H1 (cell line): ENCODE results near the gene CDH6. TPM values are rescaled to one million over a fixed set of nuclear protein-coding genes. Genes with fewer than 3 reads are reported as not detected.

ENCODE experiments used
- CTCF ChIA-PET: fragments of 300-600 bp; sonication (Branson Sonifier 250); formaldehyde crosslinking; loops from one replicate; lab custom pipeline; 2021; ENCODE audit not compliant: partially characterized antibody; lab: Charles Lee
- POLR2A ChIA-PET: fragments of 300-600 bp; sonication (Branson Sonifier 250); formaldehyde crosslinking; loops from one replicate; lab custom pipeline; 2021; ENCODE audit warnings: inconsistent platforms; ENCODE audit not compliant: partially characterized antibody; lab: Charles Lee
- DNase-seq, 2 experiments: peaks; one replicate each; pipeline versions ENCODE4 v3.0.0 to v3.0.0-alpha.2; 2010 to 2022; ENCODE audit warnings: low spot score in 2 of 2, low read depth in 1 of 2, mixed read lengths in 1 of 2
- FAIRE-seq: peaks from 2 replicates; lab custom pipeline; 2011; peaks lifted over from hg19 to GRCh38; lab: Jason Lieb, UNC
- H2AFZ ChIP-seq: 2 replicates; pipeline ENCODE4 v1.8.1; 2012; ENCODE audit warnings: low read length, inconsistent platforms
- H2AK5ac ChIP-seq: 2 replicates; pipeline ENCODE4 v1.6.1; 2013; ENCODE audit warnings: low read depth, low read length
- H2BK120ac ChIP-seq: replicated peaks from 2 replicates; pipeline ENCODE3; 2013; ENCODE audit warnings: low read depth, low read length, inconsistent platforms
- H2BK12ac ChIP-seq: 2 replicates; pipeline ENCODE4 v1.6.1; 2013; ENCODE audit warnings: low read depth, low read length
- H2BK15ac ChIP-seq: 2 replicates; pipeline ENCODE4 v1.6.1; 2013; ENCODE audit warnings: low read length
- H2BK20ac ChIP-seq: 2 replicates; pipeline ENCODE4 v1.6.1; 2013; ENCODE audit warnings: low read length
- H2BK5ac ChIP-seq: 2 replicates; pipeline ENCODE4 v1.6.1; 2013; ENCODE audit warnings: low read depth, low read length
- H3K14ac ChIP-seq: 2 replicates; pipeline ENCODE4 v1.6.1; 2013; ENCODE audit warnings: inconsistent platforms; ENCODE audit not compliant: insufficient read length
- H3K18ac ChIP-seq: 2 replicates; pipeline ENCODE4 v1.6.1; 2013; ENCODE audit warnings: low read length; ENCODE audit errors: extremely low read depth
- H3K23ac ChIP-seq: 2 replicates; pipeline ENCODE4 v1.6.1; 2013; ENCODE audit warnings: inconsistent platforms; ENCODE audit not compliant: insufficient read length
- H3K23me2 ChIP-seq: 2 replicates; pipeline ENCODE4 v1.6.1; 2013; ENCODE audit warnings: low read depth, low read length
- H3K27ac ChIP-seq: 2 replicates; pipeline ENCODE4 v1.6.1; 2011; ENCODE audit warnings: low read depth, low read length, inconsistent platforms
- H3K27me3 ChIP-seq, 4 experiments: replicated peaks in 1 of 4; 1 replicate in 1 of 4; 2 replicates in 3 of 4; pipeline versions ENCODE4 v1.6.1 to v1.8.1; 2011 to 2013; ENCODE audit warnings: low read length in 3 of 4, mild to moderate bottlenecking in 3 of 4, inconsistent platforms in 2 of 4, mixed read lengths in 2 of 4, moderate library complexity in 1 of 4; ENCODE audit not compliant: control insufficient read depth in 3 of 4, insufficient read depth in 3 of 4; ENCODE audit errors: extremely low read depth in 1 of 4
- H3K36me3 ChIP-seq, 4 experiments: 2 replicates each; pipeline versions ENCODE4 v1.6.1 to v1.8.1; 2011 to 2013; ENCODE audit warnings: mild to moderate bottlenecking in 4 of 4, low read length in 3 of 4, moderate library complexity in 2 of 4, control low read depth in 1 of 4, inconsistent platforms in 1 of 4; ENCODE audit not compliant: insufficient read depth in 4 of 4, control insufficient read depth in 2 of 4
- H3K4ac ChIP-seq: replicated peaks from 2 replicates; pipeline ENCODE3; 2013; ENCODE audit warnings: low read length, low read depth, mixed read lengths, inconsistent platforms; ENCODE audit not compliant: insufficient read length
- H3K4me1 ChIP-seq, 4 experiments: replicated peaks in 1 of 4; 1 replicate in 1 of 4; 2 replicates in 3 of 4; pipeline versions ENCODE4 v1.6.1 to v1.8.1; 2011 to 2013; ENCODE audit warnings: low read length in 3 of 4, inconsistent platforms in 2 of 4, mixed read lengths in 1 of 4; ENCODE audit not compliant: insufficient read depth in 4 of 4, control insufficient read depth in 3 of 4
- H3K4me2 ChIP-seq, 2 experiments: 2 replicates each; pipeline versions ENCODE4 v1.6.1 to v1.8.1; 2011 to 2013; ENCODE audit warnings: low read depth in 2 of 2, low read length in 2 of 2, control low read depth in 1 of 2, inconsistent platforms in 1 of 2, mild to moderate bottlenecking in 1 of 2; ENCODE audit not compliant: insufficient read depth in 1 of 2
- H3K4me3 ChIP-seq, 4 experiments: fragments of 200-600, 300-600 bp in 1 of 4; sonication (generic), shearing (Covaris generic), sonication (Bioruptor Twin) in 1 of 4; 2 replicates each; pipeline versions ENCODE4 v1.5.1 to v1.8.1; 2011 to 2016; ENCODE audit warnings: low read length in 4 of 4, low read depth in 3 of 4, control low read depth in 2 of 4, inconsistent platforms in 2 of 4, mild to moderate bottlenecking in 2 of 4, mixed read lengths in 1 of 4, moderate library complexity in 1 of 4; ENCODE audit not compliant: insufficient read depth in 2 of 4; ENCODE audit errors: extremely low read depth in 1 of 4
- H3K56ac ChIP-seq: replicated peaks from 2 replicates; pipeline ENCODE3; 2013; ENCODE audit warnings: low read depth, mild to moderate bottlenecking, mixed read lengths, low read length, inconsistent platforms; ENCODE audit not compliant: insufficient read length
- H3K79me1 ChIP-seq: 2 replicates; pipeline ENCODE4 v1.6.1; 2013; ENCODE audit warnings: low read depth, low read length, control low read depth
- H3K79me2 ChIP-seq, 2 experiments: 2 replicates each; pipeline versions ENCODE4 v1.6.1 to v1.8.1; 2012 to 2013; ENCODE audit warnings: low read length in 2 of 2, mild to moderate bottlenecking in 2 of 2, inconsistent platforms in 1 of 2; ENCODE audit not compliant: insufficient read depth in 2 of 2, control insufficient read depth in 1 of 2
- H3K9ac ChIP-seq, 4 experiments: replicated peaks in 1 of 4; 1 replicate in 1 of 4; 2 replicates in 3 of 4; pipeline versions ENCODE4 v1.6.1 to v1.8.1; 2011 to 2013; ENCODE audit warnings: low read depth in 3 of 4, low read length in 3 of 4, control low read depth in 2 of 4, mild to moderate bottlenecking in 2 of 4, moderate library complexity in 2 of 4, inconsistent platforms in 1 of 4; ENCODE audit errors: extremely low read depth in 1 of 4
- H3K9me3 ChIP-seq, 2 experiments: 2 replicates each; pipeline versions ENCODE4 v1.6.1 to v1.8.1; 2012 to 2013; ENCODE audit warnings: mild to moderate bottlenecking in 2 of 2, moderate library complexity in 2 of 2, control low read depth in 1 of 2, inconsistent platforms in 1 of 2, low read depth in 1 of 2, low read length in 1 of 2, mixed read lengths in 1 of 2; ENCODE audit not compliant: insufficient read depth in 2 of 2
- H4K20me1 ChIP-seq, 2 experiments: replicated peaks in 1 of 2; 2 replicates each; pipeline versions ENCODE3 to v1.8.1; 2011 to 2013; ENCODE audit warnings: inconsistent platforms in 2 of 2, low read length in 2 of 2, mild to moderate bottlenecking in 1 of 2; ENCODE audit not compliant: insufficient read depth in 2 of 2, control insufficient read depth in 1 of 2
- H4K5ac ChIP-seq: 2 replicates; pipeline ENCODE4 v1.6.1; 2013; ENCODE audit warnings: low read length, low read depth, mixed read lengths, inconsistent platforms; ENCODE audit not compliant: insufficient read length
- H4K8ac ChIP-seq: 2 replicates; pipeline ENCODE4 v1.8.0; 2013; ENCODE audit warnings: mild to moderate bottlenecking, moderate library complexity, low read length, inconsistent platforms; ENCODE audit not compliant: insufficient read depth; ENCODE audit errors: extremely low read depth
- H4K91ac ChIP-seq: replicated peaks from 2 replicates; pipeline ENCODE3; 2013; ENCODE audit warnings: low read length, mixed read lengths, inconsistent platforms; ENCODE audit not compliant: insufficient read length
- BCL11A ChIP-seq, 2 experiments: IDR thresholded peaks; one replicate each; pipeline ENCODE4 v1.6.1; 2011; ENCODE audit warnings: low read depth in 2 of 2, low read length in 2 of 2, mild to moderate bottlenecking in 2 of 2
- CBX8 ChIP-seq: fragments of 300-800, 300-1000 bp; sonication (generic); IDR thresholded peaks from 2 replicates; pipeline ENCODE4 v1.7.1; 2016; ENCODE audit warnings: low read depth, low read length, borderline replicate concordance
- EGR1 ChIP-seq: IDR thresholded peaks from 2 replicates; pipeline ENCODE4 v1.6.1; 2011; ENCODE audit warnings: low read depth, low read length, borderline replicate concordance
- EP300 ChIP-seq, 2 experiments: IDR thresholded peaks; 1 replicate in 1 of 2; 2 replicates in 1 of 2; pipeline ENCODE4 v1.6.1; 2011 to 2012; ENCODE audit warnings: low read depth in 2 of 2, low read length in 2 of 2, mild to moderate bottlenecking in 2 of 2, borderline replicate concordance in 1 of 2, inconsistent platforms in 1 of 2, moderate library complexity in 1 of 2
- GABPA ChIP-seq: IDR thresholded peaks from 2 replicates; pipeline ENCODE4 v1.6.1; 2011; ENCODE audit warnings: mild to moderate bottlenecking, low read length, moderate library complexity, borderline replicate concordance; ENCODE audit not compliant: insufficient read depth
- MAX ChIP-seq: IDR thresholded peaks from 2 replicates; pipeline ENCODE4 v1.6.1; 2012; ENCODE audit warnings: inconsistent platforms
- NANOG ChIP-seq: IDR thresholded peaks from 2 replicates; pipeline ENCODE4 v1.6.1; 2011; ENCODE audit warnings: low read length, low read depth, mild to moderate bottlenecking, inconsistent platforms; ENCODE audit not compliant: insufficient read depth, poor library complexity, severe bottlenecking
- SP1 ChIP-seq: IDR thresholded peaks from 2 replicates; pipeline ENCODE4 v1.6.1; 2011; ENCODE audit warnings: low read depth, low read length
- SP2 ChIP-seq: IDR thresholded peaks from 2 replicates; pipeline ENCODE4 v1.6.1; 2012; ENCODE audit warnings: mild to moderate bottlenecking, low read length, inconsistent platforms
- WGBS, 2 experiments: shearing (Covaris generic) in 1 of 2; methylation state at CpG; one replicate each; pipeline versions ENCODE4 v1.1.6 to v1.1.7; 2013 to 2015; ENCODE audit warnings: low lambda C conversion rate in 2 of 2, mixed read lengths in 2 of 2, inconsistent platforms in 1 of 2, low coverage in 1 of 2, missing lambda C conversion rate in 1 of 2; ENCODE audit not compliant: insufficient replicate concordance in 2 of 2, insufficient coverage in 1 of 2, insufficient read length in 1 of 2; ENCODE audit errors: extremely low coverage in 1 of 2, missing lambda C conversion rate in 1 of 2; 5-methylcytosine and 5-hydroxymethylcytosine counted together
- polyA plus RNA-seq, 7 experiments: library from polyadenylated mRNA; depleted of rRNA in 3 of 7; stranded (reverse) in 5 of 7; unstranded in 2 of 7; fragments of >200 nt in 5 of 7; fragments of 200-250 nt in 2 of 7; gene quantifications; 1 replicate in 5 of 7; 2 replicates in 1 of 7; 4 replicates in 1 of 7; pipeline versions ENCODE4 v1.2.1 to v1.2.3, GENCODE V29; 2011 to 2013; ENCODE audit warnings: missing spikeins in 2 of 7, mixed read lengths in 2 of 7
- total RNA-seq: library from RNA; stranded (reverse); fragmentation: NEBNext Ultra II Directional; extraction: Animal tissue kit (Norgen Biotek cat#: 25700); gene quantifications from 2 replicates; pipeline ENCODE4 v1.2.1, GENCODE V29; 2021

Gene CDH6
- total and polyA plus RNA-seq, 2 of the 8 experiments (the other 6 are each of a cell fraction or from before 2014, with no cell fraction given), result 1.4 to 1.9 TPM

DNA sequence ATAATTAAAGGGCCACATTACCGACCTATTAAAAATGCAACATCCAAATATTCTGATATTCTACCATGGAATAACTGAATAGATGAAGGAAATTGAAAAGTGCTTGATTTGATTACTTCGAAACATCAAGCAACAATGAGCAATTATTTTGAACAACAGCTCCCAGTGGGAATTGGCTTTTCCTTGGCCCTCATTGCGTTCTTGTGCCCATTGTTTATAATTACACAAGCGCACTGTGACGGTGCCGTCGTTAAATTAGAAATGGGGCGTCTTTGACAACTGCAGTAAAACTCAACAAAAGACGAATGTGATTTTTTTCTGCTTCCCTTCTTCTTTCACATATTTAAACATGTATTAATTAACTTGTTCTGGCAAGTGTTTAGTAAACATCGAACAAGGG lies 61.6 kb downstream of the CDH6 start:
- Histone ChIP-seq H3K23me2 (no peaks in the 10 kb centered on the region), H3K14ac (no peak overlapping the region), H2AK5ac (no peak overlapping the region), H3K9ac (no peak overlapping the region), H3K79me1 (no peaks in the 10 kb centered on the region), H3K9me3 (peaks cover 0 to 4% of the 10 kb centered on the region in 2 experiments; a peak in 2 of 4 replicates), H3K56ac (no peak overlapping the region), H4K91ac (no peak overlapping the region), H3K36me3 (no peaks in the 10 kb centered on the region), H3K4ac (no peak overlapping the region), H3K23ac (no peak overlapping the region), H4K8ac (no peak overlapping the region), H3K27me3 (peaks cover 0 to 1% (median 0%) of the 10 kb centered on the region in 4 experiments; a peak in 1 of 7 replicates), H3K18ac (no peak overlapping the region), H2BK20ac (no peak overlapping the region), H4K20me1 (no peaks in the 10 kb centered on the region), H3K4me1 (no peaks in the 10 kb centered on the region), H4K5ac (no peak overlapping the region), H2AFZ (no peak overlapping the region), H2BK120ac (no peak overlapping the region), H3K27ac (no peak overlapping the region), H2BK12ac (no peak overlapping the region), H2BK5ac (no peak overlapping the region), H3K79me2 (no peaks in the 10 kb centered on the region), H2BK15ac (no peak overlapping the region), H3K4me2 (no peak overlapping the region), H3K4me3 (no peak overlapping the region)
- DNase-seq (no peak), FAIRE-seq (no peak)
- ChIA-PET POLR2A (no interaction called here), CTCF (interaction anchor here (0.6 kb wide), 1 partner anchor 13 kb away, joined by 3 read pairs; no protein-coding TSS in a partner anchor)
- WGBS, 2 experiments, result 89% methylated on average over 10 of the region's 10 CpGs; no CpG with 5 or more reads in 1 of the 2 experiments
- TF ChIP-seq GABPA, result no peak
- no peak for TF ChIP-seq CBX8
- TF ChIP-seq BCL11A (IDR thresholded peaks at IDR 0.05; ENCODE audit: low read depth in 2 of 2, low read length in 2 of 2), result no peak
- TF ChIP-seq EGR1, result no peak
- no peak for TF ChIP-seq EP300 (IDR thresholded peaks at IDR 0.05; ENCODE audit: borderline replicate concordance in 1 of 2, low read depth in 2 of 2, low read length in 2 of 2)
- TF ChIP-seq MAX, result no peak
- no peak for TF ChIP-seq NANOG
- no peak for TF ChIP-seq SP1
- TF ChIP-seq SP2, result no peak
